Measurements from ENCODE around the gene GNG7. TPM values are rescaled to one million over a fixed set of nuclear protein-coding genes. Genes with fewer than 3 reads are reported as not detected.
"Not testable (repeated sequence)": the region's sequence is repeated elsewhere in the genome, so short reads cannot be mapped to it uniquely, and the experiment has no call there.

Gene GNG7
- total RNA-seq, 2 experiments from 2014 or later: 0.29 to 0.34 TPM

DNA sequence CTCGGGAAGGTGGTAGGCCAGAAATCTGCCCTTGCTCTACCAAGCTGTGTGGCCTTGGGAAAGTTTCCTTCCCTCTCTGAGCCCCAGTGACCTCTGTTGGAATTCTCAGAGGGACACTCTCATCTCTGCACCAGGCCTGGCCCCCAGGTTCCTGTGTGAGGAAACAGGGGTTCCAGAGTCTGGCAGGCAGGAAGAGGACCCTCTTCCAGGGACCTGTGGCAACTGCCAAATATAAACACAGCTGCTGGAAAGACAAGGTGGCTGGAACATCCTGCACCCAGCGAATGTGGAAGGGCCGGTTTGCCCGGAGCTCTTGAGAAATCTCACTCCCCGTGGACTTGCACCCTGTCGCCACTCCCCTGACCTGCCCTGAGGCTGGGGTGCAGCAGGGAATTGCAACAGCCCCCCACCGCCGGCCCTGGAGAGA lies 173.8 kb downstream of the GNG7 start:
- CTCF ChIA-PET: no interaction called here
- POLR2A ChIA-PET: no interaction called here

GRCh38 chr19:2527686-2528085 lies 174.8 kb downstream of the GNG7 start:
- POLR2A ChIA-PET: no interaction called here
- CTCF ChIA-PET: interaction anchor here (0.7 kb wide), 1 partner anchor 198 kb away, joined by 4 read pairs; no protein-coding TSS in a partner anchor

DNA sequence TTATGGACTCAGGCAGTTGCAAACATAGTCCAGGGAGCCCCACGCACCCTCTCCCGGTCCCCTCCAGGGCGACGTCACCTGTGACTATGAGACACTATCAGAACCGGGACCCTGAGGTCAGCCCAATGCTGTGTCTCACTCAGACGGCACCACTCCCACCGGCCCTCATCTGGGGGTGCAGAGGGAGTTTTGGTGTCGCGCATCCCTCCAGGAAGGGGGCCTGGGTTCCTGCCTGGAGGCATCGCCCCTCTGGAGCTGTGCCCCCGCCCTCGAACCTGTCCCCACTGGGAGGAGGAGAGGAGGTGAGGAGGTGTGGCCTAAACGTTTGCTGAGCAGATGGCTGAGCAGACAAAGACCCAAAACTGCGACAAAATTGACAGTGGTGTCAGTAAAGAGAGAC lies 175.3 kb downstream of the GNG7 start:
- POLR2A ChIA-PET: no interaction called here
- CTCF ChIA-PET: no interaction called here

GRCh38 chr19:2524840-2525723 lies 177.4 kb downstream of the GNG7 start:
- ChIA-PET CTCF (no interaction called here), POLR2A (no interaction called here)

- ChIA-PET POLR2A (no interaction called here), CTCF (no interaction called here)
These were observed 178.1 kb downstream of the GNG7 start for GRCh38 chr19:2524361-2524839.

DNA sequence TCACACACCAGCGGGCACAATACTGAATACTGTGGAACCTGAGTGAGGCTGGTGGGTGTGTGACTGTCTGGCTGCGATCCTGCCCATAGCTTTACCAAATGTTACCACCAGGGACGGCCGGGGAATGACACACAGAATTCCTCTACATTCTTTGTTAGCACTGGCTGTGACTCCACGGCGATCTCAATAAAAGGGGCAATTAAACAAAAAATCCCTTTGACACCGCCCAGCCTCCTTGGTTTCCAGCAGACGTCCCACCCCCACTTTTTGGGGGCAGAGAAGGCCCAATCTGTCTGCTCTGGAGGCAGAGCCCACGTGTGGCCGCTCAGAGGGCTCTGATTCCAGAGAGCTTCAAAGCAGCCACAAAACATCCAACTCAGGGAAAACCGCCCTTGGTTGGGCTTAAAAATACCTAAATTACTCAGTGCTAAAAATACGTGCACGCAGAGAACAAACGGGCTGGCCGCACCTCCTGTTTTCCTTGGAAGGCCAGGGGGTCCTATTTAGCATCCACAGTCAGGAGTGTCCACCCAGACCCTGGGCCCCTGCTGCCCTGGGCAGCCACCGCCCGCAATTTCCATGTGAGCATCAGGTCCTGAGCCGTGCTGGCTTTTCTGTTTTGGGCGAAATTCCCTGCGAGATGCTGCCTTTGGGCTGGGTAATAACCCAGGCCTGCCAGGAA lies 178.7 kb downstream of the GNG7 start:
- CTCF ChIA-PET: no interaction called here
- POLR2A ChIA-PET: no interaction called here

DNA sequence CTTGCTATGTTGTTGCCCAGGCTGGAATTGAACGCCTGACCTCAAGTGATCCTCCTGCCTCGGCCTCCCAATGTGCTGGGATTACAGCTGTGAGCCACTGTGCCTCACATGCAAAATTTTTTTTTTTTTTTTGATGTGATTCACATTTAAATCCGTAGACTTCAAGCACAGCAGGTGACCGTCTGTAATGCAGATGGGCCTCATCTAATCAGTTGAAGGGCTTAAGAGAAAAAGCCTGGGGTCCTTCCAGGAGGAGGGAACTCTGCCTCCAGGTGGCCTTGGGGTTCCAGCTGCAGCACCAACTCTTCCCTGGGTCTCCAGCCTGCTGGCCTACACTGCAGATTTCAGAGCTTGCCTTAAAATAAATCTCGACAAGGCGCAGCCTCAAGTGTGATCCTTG lies 183.0 kb downstream of the GNG7 start:
- ChIA-PET CTCF (interaction anchor here (0.7 kb wide), 1 partner anchor 12 kb away, joined by 3 read pairs; no protein-coding TSS in a partner anchor), POLR2A (no interaction called here)

DNA sequence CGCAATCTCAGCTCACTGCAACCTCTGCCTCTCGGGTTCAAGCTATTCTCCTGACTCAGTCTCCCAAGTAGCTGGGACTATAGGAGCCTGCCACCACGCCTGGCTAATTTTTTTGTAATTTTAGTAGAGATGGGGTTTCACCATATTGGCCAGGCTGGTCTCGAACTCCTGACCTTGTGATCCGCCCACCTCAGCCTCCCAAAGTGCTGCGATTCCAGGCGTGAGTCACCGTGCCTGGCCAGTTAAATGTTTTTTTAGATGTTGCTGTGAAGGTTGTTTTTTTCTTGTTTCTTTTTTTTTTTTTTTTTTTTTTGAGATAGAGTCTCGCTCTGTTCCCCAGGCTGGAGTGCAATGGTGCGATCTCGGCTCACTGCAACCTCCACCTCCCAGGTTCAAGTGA lies 183.6 kb downstream of the GNG7 start:
- CTCF ChIA-PET: interaction anchor here (0.7 kb wide), 1 partner anchor 12 kb away, joined by 3 read pairs; no protein-coding TSS in a partner anchor
- POLR2A ChIA-PET: not testable (repeated sequence)

GRCh38 chr19:2517881-2518601 lies 184.5 kb downstream of the GNG7 start:
- POLR2A ChIA-PET: no interaction called here
- CTCF ChIA-PET: interaction anchor here (0.6 kb wide), 1 partner anchor 173 kb away, joined by 4 read pairs; no protein-coding TSS in a partner anchor

DNA sequence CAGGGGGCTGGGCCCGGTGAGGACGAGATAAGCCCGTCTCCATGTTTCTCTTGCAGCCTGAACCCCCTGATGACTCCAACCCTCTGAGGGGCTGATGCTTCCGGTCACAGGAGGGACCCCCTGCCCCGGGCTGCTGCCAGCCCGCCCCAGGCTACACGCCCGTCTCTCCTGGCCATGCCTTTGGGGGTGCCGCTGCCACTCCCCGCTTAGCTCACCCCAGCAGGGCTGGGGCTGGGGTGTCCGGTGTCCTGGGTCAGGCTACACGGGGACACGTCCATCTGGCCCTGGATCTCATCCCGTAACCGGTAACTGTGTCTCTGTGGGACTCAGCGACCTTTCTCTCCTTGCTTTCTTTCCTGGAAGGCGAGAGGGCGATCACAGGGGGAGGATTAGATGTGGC lies 185.8 kb downstream of the GNG7 start:
- CTCF ChIA-PET: no interaction called here
- POLR2A ChIA-PET: no interaction called here

DNA sequence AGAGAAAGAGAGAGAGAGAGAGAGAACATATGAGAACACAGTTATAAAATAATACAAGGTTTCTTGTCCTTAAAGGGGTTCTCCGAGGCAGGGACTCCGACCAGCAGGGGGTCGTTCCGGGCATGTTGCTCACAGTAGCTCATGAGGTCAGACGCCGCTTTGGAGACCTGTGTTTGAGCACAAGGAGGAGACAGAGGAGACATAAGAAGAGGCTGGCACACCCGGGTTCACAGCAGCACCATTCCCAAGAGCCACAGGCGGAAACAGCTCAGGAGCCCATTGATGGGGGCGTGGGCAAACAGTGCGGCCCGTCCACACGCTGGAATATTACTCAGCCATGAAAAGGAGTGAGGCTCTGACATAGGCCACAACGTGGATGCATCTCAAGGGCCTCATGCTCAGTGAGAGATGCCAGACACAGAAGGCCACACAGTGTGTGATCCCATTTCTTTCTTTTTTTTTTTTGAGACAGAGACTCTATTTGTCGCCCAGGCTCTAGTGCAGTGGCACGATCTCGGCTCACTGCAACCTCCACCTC lies 187.4 kb downstream of the GNG7 start:
- ChIA-PET CTCF (no interaction called here), POLR2A (no interaction called here)

- POLR2A ChIA-PET: no interaction called here
These were observed 189.7 kb downstream of the GNG7 start for GRCh38 chr19:2512523-2513431.

DNA sequence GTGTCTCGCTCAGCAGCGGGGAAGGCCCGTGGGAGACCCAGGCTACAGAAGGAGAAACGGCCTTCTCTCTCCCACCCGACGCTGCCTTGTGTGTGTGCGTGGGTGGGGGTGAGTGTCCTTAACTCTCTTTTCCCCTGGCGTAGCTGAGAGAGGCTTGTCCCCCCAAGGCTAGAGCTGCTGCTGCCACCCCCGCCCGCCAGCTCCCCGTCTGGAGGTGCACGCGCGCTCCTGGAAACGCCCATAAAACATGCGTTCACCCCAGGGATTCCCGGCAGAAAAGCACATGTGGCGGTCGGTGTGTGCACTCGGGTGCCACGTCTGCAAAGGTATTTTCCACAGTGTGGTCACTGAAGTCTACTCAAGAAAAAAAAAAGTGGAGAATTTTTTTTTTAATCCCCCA lies 190.5 kb downstream of the GNG7 start:
- CTCF ChIA-PET: no interaction called here
- POLR2A ChIA-PET: no interaction called here

More at GRCh38 chr19:2512523-2513431, 189.7 kb downstream of the GNG7 start:
- CTCF ChIA-PET: no interaction called here

DNA sequence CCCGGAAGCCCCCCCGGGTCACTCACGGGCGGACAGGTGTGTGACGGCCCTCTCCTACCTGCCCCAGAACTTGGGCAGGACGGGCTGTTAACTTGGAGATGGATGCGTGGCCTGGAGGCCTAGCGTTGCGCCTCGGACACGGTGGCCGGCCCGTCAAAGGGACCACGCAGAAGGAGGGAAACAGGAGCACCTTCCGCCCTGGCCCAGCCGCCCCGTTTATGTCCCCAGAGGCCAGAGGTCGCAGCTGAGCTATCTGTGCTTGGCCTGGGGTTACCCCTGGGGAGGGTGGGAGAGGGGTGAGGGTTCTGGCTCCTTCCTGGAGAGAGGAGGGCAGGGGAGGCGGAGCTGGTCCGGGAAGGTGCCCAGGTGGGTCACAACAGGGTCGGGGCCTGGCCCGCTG lies 190.9 kb downstream of the GNG7 start:
- ChIA-PET CTCF (no interaction called here), POLR2A (interaction anchor here (0.6 kb wide), 1 partner anchor 75 kb away, joined by 3 read pairs; no protein-coding TSS in a partner anchor)

DNA sequence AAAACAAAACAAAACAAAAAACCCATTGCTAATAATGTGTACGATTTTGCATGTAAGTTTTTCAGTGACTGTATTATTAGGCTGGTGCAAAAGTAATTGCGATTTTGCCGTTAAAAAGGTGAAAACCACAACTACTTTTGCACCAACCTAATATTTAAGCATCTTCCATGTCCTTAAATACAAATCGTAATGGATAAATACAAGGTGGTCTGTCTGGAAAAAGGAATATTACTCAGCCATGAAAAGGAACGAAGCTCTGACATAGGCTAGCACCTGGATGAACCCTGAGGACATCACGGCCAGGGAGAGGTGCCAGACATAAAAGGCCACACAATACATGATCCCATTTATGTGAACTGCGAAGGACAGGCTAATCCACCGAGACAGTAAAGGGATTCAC lies 193.4 kb downstream of the GNG7 start:
- POLR2A ChIA-PET: no interaction called here
- CTCF ChIA-PET: interaction anchor here (1.1 kb wide), 1 partner anchor 128 kb away, joined by 4 read pairs; no protein-coding TSS in a partner anchor

DNA sequence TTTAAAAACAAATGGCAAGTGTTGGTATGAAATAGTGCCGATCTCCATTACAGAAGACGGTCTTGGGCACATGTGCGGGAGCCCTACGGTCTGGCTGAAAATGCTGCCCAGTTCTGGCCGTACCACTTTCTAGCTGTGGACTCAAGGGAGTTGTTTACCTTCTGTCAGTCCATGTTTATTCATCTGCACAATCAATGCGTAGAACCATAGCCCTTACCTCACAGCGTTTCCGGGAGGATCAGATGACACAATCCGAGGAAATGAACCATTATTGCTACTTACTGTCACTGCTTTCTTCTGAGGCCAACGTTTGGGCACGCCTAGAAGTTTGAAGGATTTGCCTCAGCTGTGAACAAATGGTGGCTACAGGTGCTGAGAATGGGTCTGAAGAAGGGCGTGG lies 195.4 kb downstream of the GNG7 start:
- ChIA-PET CTCF (interaction anchor here (0.6 kb wide), 1 partner anchor 12 kb away, joined by 3 read pairs; no protein-coding TSS in a partner anchor), POLR2A (interaction anchor here (0.6 kb wide), 1 partner anchor 30 kb away, joined by 3 read pairs; no protein-coding TSS in a partner anchor)

DNA sequence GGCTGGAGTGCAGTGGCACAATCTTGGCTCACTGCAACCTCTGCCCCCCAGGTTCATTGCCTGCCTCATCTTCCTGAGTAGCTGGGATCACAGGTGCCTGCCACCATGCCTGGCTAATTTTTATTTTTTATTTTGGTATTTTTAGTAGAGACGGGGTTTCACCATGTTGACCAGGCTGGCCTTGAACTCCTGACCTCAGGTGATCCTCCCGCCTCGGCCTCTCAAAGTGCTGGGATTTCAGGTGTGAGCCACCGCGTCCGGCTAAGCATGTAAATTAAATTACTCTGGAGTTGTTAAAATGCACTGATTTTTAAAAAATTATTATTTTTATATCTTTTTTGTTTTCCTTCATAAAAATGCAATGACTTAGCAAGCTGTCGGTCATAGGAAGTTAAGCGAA lies 195.8 kb downstream of the GNG7 start:
- ChIA-PET POLR2A (interaction anchor here (0.6 kb wide), 1 partner anchor 30 kb away, joined by 3 read pairs; no protein-coding TSS in a partner anchor), CTCF (interaction anchor here (0.6 kb wide), 1 partner anchor 12 kb away, joined by 3 read pairs; no protein-coding TSS in a partner anchor)

DNA sequence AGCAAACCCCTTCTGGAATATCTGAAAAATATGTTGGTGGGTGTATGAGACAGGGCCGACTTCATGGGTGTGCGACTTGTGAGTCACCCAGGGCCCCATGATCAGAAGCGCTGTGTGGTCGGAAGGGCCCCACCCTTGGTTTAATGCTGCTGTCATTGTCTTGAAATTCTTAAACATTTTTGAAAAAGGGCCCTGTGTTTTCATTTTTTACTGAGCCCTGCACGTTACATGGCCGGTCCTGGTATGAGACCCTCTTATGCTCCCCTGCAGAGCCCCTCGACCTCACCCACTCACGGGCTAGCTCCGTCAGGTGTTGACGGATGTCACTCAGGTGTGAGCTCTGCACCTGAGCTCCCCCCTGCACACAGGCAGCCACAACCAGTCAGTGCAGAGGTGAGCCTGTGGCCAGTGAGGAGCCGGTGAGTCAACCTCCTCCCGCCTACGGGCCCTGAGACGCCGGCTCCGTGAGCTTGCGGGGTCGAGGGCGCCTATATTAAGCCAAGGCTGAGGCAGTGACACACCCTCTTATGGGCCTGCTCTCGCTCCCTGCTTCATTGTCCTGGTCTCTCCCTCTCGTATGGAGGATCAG lies 198.9 kb downstream of the GNG7 start:
- CTCF ChIA-PET: interaction anchor here (0.9 to 1.5 kb wide), 6 partner anchors 10 to 117 kb away, joined by 3 to 8 read pairs (median 4); partner anchors contain the start of gene GADD45B
- POLR2A ChIA-PET: interaction anchor here (1.1 to 1.8 kb wide), 2 partner anchors 28 to 108 kb away, joined by 3 to 19 read pairs; partner anchors contain the start of gene GADD45B

Data from activated CD8-positive, alpha-beta memory T cell treated with anti-CD3 and anti-CD28 coated beads for 36 hours (primary cell).